Glutamatergic neuron (in vitro differentiated cells): ENCODE measurements around the gene CHURC1. TPM values are rescaled to one million over a fixed set of nuclear protein-coding genes. Genes with fewer than 3 reads are reported as not detected.

Experiments used
- DNase-seq: peaks from one replicate; pipeline ENCODE4 v3.0.0; 2022
- H3K27ac Mint-ChIP-seq: one replicate; pipeline ENCODE4 v1.8.0; 2020; ENCODE audit warnings: mild to moderate bottlenecking, mixed read lengths, inconsistent platforms; ENCODE audit not compliant: unreplicated experiment
- H3K27me3 Mint-ChIP-seq: one replicate; pipeline ENCODE4 v1.8.0; 2020; ENCODE audit warnings: mild to moderate bottlenecking, moderate library complexity, mixed read lengths, inconsistent platforms; ENCODE audit not compliant: unreplicated experiment
- H3K36me3 Mint-ChIP-seq: one replicate; pipeline ENCODE4 v1.8.0; 2020; ENCODE audit warnings: mild to moderate bottlenecking, mixed read lengths, inconsistent platforms; ENCODE audit not compliant: unreplicated experiment
- H3K4me1 Mint-ChIP-seq: one replicate; pipeline ENCODE4 v1.8.0; 2020; ENCODE audit warnings: mild to moderate bottlenecking, low read depth, mixed read lengths, inconsistent platforms; ENCODE audit not compliant: unreplicated experiment
- H3K4me3 Mint-ChIP-seq: one replicate; pipeline ENCODE4 v1.8.0; 2020; ENCODE audit warnings: mild to moderate bottlenecking, mixed read lengths, inconsistent platforms; ENCODE audit not compliant: unreplicated experiment
- H3K9me3 Mint-ChIP-seq: one replicate; pipeline ENCODE4 v1.8.0; 2020; ENCODE audit warnings: mild to moderate bottlenecking, moderate library complexity, mixed read lengths, inconsistent platforms; ENCODE audit not compliant: unreplicated experiment
- total RNA-seq: library from RNA; stranded (reverse); fragmentation: NEBNext Ultra II Directional; extraction: Animal tissue kit (Norgen Biotek cat#: 25700); gene quantifications from one replicate; pipeline ENCODE4 v1.2.1, GENCODE V29; 2021; ENCODE audit not compliant: unreplicated experiment
- TF ChIP-seq, protein P1 (sequence below): fragments of 200-600 bp; sonication (generic); IDR thresholded peaks from one replicate; pipeline ENCODE4 v1.5.0; 2021; ENCODE audit not compliant: partially characterized antibody, unreplicated experiment

Gene CHURC1
- total RNA-seq, 1 donor from 2014 or later, result 40.6 TPM

DNA sequence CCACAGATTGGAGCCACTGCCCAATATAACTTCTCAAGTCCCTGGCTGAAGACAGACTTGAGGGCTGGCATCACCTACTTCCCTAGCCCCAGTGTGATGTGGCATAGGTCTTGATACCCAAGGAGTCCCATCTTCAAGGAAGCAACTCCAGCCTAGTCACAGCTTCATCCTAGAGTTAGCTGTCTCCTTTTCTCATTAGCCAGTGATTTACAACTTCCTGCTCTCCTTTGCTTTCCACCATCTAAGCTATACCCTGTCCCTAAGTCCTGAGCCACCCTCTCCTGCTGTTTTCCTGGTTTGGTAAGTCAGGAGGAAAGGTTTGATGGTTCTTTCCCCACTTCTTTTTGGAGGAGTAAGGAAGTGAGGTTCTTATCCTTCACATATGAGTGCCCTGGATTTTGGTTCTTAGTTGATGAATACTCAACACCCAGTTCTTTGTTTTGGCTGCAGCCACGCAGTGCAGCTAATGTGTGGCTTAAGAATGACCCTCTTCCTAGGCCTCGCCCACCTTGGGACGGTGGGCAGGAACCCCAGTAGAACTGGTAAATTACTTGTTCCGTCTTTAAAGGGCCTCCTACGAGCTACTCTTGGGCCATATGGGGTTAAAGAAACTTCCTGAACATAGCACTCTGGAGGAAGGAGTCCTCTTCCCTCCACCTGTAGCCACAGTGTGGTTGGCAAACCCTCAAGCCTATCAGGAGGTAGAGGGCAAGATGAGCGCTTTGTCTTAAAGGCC, 32.2 kb downstream of the CHURC1 start:
- DNase-seq, result no peak
- no peaks in the 10 kb centered on the region for H3K27me3 Mint-ChIP-seq
- no peak overlapping the region for H3K27ac Mint-ChIP-seq
- H3K36me3 Mint-ChIP-seq, result peaks cover 6% of the 10 kb centered on the region
- peaks cover 7% of the 10 kb centered on the region for H3K9me3 Mint-ChIP-seq
- H3K4me3 Mint-ChIP-seq, result no peak overlapping the region
- TF ChIP-seq, protein P1, sequence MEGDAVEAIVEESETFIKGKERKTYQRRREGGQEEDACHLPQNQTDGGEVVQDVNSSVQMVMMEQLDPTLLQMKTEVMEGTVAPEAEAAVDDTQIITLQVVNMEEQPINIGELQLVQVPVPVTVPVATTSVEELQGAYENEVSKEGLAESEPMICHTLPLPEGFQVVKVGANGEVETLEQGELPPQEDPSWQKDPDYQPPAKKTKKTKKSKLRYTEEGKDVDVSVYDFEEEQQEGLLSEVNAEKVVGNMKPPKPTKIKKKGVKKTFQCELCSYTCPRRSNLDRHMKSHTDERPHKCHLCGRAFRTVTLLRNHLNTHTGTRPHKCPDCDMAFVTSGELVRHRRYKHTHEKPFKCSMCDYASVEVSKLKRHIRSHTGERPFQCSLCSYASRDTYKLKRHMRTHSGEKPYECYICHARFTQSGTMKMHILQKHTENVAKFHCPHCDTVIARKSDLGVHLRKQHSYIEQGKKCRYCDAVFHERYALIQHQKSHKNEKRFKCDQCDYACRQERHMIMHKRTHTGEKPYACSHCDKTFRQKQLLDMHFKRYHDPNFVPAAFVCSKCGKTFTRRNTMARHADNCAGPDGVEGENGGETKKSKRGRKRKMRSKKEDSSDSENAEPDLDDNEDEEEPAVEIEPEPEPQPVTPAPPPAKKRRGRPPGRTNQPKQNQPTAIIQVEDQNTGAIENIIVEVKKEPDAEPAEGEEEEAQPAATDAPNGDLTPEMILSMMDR, result no peak
- H3K4me1 Mint-ChIP-seq, result no peaks in the 10 kb centered on the region

DNA sequence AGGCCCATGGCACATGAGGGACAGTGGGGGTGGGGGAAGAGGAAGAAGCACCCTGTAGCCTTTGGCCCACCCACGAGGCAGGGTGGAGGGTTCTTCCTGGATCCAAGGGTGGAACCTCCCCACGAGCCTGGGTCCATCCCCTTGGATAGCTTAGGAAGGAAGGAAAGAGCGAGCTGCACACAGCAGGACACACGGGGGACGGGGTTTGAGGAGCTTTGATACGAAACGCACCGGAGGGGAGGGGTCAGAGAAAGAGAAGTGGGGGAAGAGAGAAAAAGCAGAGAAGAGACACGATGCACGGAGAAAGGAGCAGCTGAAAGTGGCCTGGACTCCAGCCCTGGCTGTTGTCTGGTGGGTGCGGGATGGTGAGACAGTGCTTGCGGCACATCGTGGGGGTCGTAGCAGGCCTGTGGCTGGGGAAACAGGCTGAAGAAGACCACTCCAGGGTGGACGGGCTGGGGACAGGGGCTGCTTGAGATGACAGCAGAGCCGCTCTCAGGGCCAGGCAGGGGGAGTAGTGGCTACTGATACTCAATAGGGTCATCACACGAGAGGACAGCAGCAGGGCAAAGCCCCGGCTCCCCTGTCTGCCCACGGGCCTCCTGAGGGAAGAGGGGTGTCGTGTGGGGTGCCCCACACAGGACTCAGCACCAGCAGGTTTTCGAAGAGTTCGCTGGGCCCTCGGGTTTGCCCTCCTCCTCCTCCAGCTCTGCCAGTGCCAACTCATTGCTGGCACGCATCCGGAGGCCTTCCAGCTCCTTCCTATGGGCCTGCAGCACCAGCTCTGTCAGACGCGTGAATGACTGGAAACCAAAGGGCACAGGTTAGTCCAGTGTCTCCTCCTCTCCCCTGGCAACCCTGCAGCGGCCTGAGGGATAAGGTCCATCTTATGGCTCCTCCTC, 33.7 kb downstream of the CHURC1 start:
- Mint-ChIP-seq H3K4me1 (no peaks in the 10 kb centered on the region), H3K27ac (no peak overlapping the region), H3K4me3 (no peak overlapping the region), H3K9me3 (peaks cover 7% of the 10 kb centered on the region), H3K36me3 (peaks cover 6% of the 10 kb centered on the region), H3K27me3 (no peaks in the 10 kb centered on the region)
- TF ChIP-seq, protein P1, result no peak
- DNase-seq, result no peak

DNA sequence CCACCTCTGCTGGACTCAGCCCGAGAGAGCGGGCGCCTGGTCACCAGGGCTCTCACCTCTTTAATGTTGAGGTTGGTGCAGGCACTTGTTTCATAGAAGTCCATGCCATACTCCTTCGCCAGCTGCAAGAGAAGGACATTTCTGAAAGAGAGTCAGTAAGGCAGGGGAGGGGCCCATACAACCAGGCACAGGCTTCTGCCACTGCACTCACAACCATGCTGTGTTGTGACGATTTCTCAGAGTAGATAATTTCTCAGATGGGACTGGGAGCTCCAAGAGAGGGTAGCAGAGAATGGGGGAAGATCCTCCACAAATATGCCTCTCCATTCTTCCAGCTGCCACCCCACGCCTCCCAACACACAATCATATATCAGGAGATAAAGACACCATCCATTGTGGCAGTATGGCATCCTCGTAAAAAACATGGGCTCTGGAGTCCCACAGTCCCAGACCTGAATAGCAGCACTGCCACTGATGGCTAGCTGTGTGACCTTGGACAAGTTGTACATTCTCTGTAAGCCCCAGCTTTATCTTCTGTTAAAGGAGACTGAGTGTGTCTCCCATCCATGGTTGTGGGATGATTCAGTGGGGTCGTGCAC, 34.5 kb downstream of the CHURC1 start:
- no peak for DNase-seq
- H3K4me1 Mint-ChIP-seq, result no peaks in the 10 kb centered on the region
- no peaks in the 10 kb centered on the region for H3K27me3 Mint-ChIP-seq
- TF ChIP-seq, protein P1, result no peak
- H3K9me3 Mint-ChIP-seq, result peaks cover 7% of the 10 kb centered on the region
- H3K36me3 Mint-ChIP-seq, result peaks cover 6% of the 10 kb centered on the region
- no peak overlapping the region for H3K27ac Mint-ChIP-seq
- no peak overlapping the region for H3K4me3 Mint-ChIP-seq

DNA sequence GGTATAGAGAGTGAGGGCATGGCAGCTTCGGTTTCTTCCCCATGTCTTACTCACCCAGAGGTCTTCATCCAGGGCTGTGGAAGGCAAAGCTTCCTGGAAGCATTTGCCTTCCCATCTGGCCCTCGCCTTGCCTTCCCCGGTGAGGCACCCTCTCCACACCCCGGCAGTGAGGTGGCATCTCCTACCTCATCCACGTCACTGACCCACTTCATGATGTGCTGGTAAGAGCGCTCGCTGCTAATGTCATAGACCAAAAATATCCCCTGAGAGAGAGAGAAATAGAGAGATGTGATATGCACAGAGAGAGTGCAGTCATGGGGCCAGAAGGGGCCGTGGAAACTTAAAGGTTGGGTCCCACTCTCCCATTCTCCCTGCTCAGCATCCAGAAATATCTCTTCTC, 36.6 kb downstream of the CHURC1 start:
- DNase-seq, result no peak
- Mint-ChIP-seq H3K27me3 (no peaks in the 10 kb centered on the region), H3K36me3 (peaks cover 10% of the 10 kb centered on the region), H3K27ac (no peak overlapping the region), H3K9me3 (peaks cover 2% of the 10 kb centered on the region), H3K4me3 (no peak overlapping the region), H3K4me1 (no peaks in the 10 kb centered on the region)
- TF ChIP-seq, protein P1, result no peak

DNA sequence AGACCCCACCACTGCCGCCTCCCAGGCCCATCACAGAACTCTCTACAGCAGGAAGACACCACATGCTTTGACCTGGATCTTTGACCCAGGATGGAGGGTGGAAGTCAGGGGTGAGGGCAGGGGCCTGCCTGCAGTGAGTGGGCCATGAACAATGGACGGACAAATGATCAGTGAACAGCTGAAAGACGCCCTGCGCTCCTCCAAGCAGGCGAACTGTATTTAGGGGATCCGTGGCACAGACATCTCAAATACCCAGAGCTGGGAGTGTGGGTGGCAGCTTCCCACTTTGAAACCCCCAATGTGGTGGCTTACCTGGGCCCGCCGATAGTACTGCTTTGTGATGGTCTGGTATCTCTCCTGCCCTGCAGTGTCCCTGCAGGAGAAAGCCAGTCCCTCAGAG, 37.0 kb downstream of the CHURC1 start:
- Mint-ChIP-seq H3K36me3 (peaks cover 10% of the 10 kb centered on the region), H3K27ac (no peak overlapping the region), H3K4me1 (no peaks in the 10 kb centered on the region), H3K4me3 (no peak overlapping the region), H3K27me3 (no peaks in the 10 kb centered on the region), H3K9me3 (peaks cover 2% of the 10 kb centered on the region)
- TF ChIP-seq, protein P1, result no peak
- DNase-seq, result no peak
